ENCODE results near the gene KAZALD1. TPM values are rescaled to one million over a fixed set of nuclear protein-coding genes. Genes with fewer than 3 reads are reported as not detected.

Gene KAZALD1
- polyA plus RNA-seq, 2 of the 4 experiments (the other 2 are of a cell fraction) = 4.3 to 4.5 TPM

DNA sequence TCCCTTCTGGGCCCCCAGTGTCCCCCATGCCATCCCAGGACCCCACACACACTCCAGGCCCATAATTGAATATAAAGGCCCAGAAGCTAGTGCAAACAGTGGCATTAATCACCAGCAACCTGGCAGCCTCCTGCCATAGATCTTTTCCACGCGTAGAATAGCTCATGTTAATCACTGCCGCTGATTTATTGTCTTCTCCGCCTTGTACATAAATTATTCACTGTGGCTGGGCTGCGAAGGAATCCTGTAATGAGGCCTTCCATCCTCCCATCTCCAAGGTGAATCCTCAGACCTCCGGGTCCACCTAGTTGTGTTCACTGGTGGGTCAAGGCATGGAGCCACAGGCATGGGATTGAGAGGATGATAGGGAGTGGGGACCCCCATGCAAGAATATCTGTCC is 33.2 kb downstream of the KAZALD1 start:
- ChIA-PET CTCF (interaction anchor here (0.7 to 65.1 kb wide), 21 partner anchors 12 to 686 kb away, joined by 3 to 2364 read pairs (median 7); partner anchors contain the start of genes KAZALD1, PDZD7, SFXN3 and TLX1), POLR2A (interaction anchor here (2.2 kb wide), 1 partner anchor 47 kb away, joined by 10 read pairs; no protein-coding TSS in a partner anchor)
- FAIRE-seq (no peak), DNase-seq (ENCODE audit: low read depth in 1 of 2, low spot score in 1 of 2) (no peak), ATAC-seq (no peak)
- Histone ChIP-seq H3K9me3 (no peaks in the 10 kb centered on the region), H3K4me3 (no peak overlapping the region), H3K27ac (peak overlapping the region in 1 of 2 experiments; percentile 4; a peak in 1 of 6 replicates), H3K4me2 (no peak overlapping the region), H3K4me1 (peaks cover 53% of the 10 kb centered on the region)
- 92% methylated on average over 6 of the region's 6 CpGs for WGBS (ENCODE audit: missing lambda C conversion rate)
- TF ChIP-seq ZFP36 (IDR thresholded peaks at IDR 0.05; ENCODE audit: borderline replicate concordance, partially characterized antibody) (no peak), CBX8 (IDR thresholded peaks at IDR 0.05) (no peak), BHLHE40 (IDR thresholded peaks at IDR 0.05; ENCODE audit: low read depth, low read length) (no peak), EHF (CRISPR knock-in tag; IDR thresholded peaks at IDR 0.05) (no peak), HOXB13 (CRISPR knock-in tag; IDR thresholded peaks at IDR 0.05; ENCODE audit: low read depth) (no peak), CBX2 (IDR thresholded peaks at IDR 0.05; ENCODE audit: borderline replicate concordance, low read depth) (no peak), RCOR1 (IDR thresholded peaks at IDR 0.05; ENCODE audit: low read depth, low read length) (no peak), HEYL (CRISPR knock-in tag; IDR thresholded peaks at IDR 0.05) (no peak), POLR2A (IDR thresholded peaks at IDR 0.05; ENCODE audit: low read length) (no peak), POLR2AphosphoS2 (conservative IDR thresholded peaks at IDR 0.05; ENCODE audit: low read length) (no peak), RARB (CRISPR knock-in tag; IDR thresholded peaks at IDR 0.05) (no peak), ZNF302 (CRISPR knock-in tag; IDR thresholded peaks at IDR 0.05) (no peak)
- TF ChIP-seq, protein P1, sequence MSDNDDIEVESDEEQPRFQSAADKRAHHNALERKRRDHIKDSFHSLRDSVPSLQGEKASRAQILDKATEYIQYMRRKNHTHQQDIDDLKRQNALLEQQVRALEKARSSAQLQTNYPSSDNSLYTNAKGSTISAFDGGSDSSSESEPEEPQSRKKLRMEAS (IDR thresholded peaks at IDR 0.05) = no peak
- TF ChIP-seq, protein P2, sequence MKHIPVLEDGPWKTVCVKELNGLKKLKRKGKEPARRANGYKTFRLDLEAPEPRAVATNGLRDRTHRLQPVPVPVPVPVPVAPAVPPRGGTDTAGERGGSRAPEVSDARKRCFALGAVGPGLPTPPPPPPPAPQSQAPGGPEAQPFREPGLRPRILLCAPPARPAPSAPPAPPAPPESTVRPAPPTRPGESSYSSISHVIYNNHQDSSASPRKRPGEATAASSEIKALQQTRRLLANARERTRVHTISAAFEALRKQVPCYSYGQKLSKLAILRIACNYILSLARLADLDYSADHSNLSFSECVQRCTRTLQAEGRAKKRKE (CRISPR knock-in tag; IDR thresholded peaks at IDR 0.05; ENCODE audit: low read depth) = no peak
- TF ChIP-seq, protein P3, sequence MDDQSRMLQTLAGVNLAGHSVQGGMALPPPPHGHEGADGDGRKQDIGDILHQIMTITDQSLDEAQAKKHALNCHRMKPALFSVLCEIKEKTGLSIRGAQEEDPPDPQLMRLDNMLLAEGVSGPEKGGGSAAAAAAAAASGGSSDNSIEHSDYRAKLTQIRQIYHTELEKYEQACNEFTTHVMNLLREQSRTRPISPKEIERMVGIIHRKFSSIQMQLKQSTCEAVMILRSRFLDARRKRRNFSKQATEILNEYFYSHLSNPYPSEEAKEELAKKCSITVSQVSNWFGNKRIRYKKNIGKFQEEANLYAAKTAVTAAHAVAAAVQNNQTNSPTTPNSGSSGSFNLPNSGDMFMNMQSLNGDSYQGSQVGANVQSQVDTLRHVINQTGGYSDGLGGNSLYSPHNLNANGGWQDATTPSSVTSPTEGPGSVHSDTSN (IDR thresholded peaks at IDR 0.05) = no peak

DNA sequence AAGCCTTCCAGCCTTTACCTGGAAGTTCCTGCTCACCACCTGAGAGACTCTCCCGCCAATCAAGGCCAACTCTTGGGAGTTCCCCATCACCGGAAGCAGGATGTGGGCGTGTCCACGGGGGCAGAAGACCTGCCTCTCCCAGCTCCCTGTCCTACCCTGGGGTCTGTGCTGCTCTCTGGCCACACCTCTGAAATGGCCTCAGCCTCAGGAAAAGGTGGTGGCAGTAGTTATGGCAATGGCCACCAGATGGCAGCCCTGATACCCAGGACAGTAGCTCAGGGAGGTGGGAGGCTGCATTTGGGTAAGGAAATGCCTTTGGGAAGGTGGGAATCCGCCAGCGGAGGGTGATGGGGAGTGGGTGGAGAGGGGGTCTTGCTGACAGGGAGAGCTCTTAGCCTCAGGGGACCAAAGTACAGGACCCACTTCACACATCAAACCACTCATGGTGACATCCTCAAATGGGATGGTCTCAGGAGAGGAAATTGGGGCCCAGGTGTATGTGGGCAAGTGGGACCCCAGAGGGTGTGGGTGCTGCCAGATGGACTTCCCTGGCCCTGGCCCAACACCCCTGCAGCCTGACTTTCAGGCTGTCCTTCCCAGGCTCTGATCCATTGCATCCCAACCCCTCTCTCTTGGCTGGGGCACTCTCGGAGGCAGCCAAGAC is 33.9 kb downstream of the KAZALD1 start:
- TF ChIP-seq ESRRA (IDR thresholded peaks at IDR 0.05; ENCODE audit: borderline replicate concordance, low read length) (no peak), RARB (CRISPR knock-in tag; IDR thresholded peaks at IDR 0.05) (no peak), SMC3 (IDR thresholded peaks at IDR 0.05) (peak; percentile 83), MAFK (IDR thresholded peaks at IDR 0.05; ENCODE audit: partially characterized antibody) (no peak), RAD21 (conservative IDR thresholded peaks at IDR 0.05 in 1 of 2, IDR thresholded peaks at IDR 0.05 in 1 of 2) (peak; percentile 55 to 63)
- TF ChIP-seq, protein P4, sequence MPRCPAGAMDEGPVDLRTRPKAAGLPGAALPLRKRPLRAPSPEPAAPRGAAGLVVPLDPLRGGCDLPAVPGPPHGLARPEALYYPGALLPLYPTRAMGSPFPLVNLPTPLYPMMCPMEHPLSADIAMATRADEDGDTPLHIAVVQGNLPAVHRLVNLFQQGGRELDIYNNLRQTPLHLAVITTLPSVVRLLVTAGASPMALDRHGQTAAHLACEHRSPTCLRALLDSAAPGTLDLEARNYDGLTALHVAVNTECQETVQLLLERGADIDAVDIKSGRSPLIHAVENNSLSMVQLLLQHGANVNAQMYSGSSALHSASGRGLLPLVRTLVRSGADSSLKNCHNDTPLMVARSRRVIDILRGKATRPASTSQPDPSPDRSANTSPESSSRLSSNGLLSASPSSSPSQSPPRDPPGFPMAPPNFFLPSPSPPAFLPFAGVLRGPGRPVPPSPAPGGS (IDR thresholded peaks at IDR 0.05) = no peak
- TF ChIP-seq, protein P5, sequence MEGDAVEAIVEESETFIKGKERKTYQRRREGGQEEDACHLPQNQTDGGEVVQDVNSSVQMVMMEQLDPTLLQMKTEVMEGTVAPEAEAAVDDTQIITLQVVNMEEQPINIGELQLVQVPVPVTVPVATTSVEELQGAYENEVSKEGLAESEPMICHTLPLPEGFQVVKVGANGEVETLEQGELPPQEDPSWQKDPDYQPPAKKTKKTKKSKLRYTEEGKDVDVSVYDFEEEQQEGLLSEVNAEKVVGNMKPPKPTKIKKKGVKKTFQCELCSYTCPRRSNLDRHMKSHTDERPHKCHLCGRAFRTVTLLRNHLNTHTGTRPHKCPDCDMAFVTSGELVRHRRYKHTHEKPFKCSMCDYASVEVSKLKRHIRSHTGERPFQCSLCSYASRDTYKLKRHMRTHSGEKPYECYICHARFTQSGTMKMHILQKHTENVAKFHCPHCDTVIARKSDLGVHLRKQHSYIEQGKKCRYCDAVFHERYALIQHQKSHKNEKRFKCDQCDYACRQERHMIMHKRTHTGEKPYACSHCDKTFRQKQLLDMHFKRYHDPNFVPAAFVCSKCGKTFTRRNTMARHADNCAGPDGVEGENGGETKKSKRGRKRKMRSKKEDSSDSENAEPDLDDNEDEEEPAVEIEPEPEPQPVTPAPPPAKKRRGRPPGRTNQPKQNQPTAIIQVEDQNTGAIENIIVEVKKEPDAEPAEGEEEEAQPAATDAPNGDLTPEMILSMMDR (IDR thresholded peaks at IDR 0.05) = peak; percentile 81
- Histone ChIP-seq H3K4me1 (peaks cover 46% of the 10 kb centered on the region), H3K4me2 (no peak overlapping the region), H3K27ac (peak overlapping the region in 1 of 2 experiments; percentile 4; a peak in 1 of 6 replicates), H3K9me3 (no peaks in the 10 kb centered on the region), H3K4me3 (no peak overlapping the region)
- ATAC-seq (peak; percentile 65 to 86), FAIRE-seq (peak; percentile 49), DNase-seq (ENCODE audit: low read depth in 1 of 2, low spot score in 1 of 2) (peak; percentile 82 to 83)
- WGBS (ENCODE audit: missing lambda C conversion rate) = 10% methylated on average over 7 of the region's 7 CpGs
- POLR2A ChIA-PET = interaction anchor here (2.2 kb wide), 1 partner anchor 46 kb away, joined by 10 read pairs; no protein-coding TSS in a partner anchor
- CTCF ChIA-PET = interaction anchor here (0.6 to 65.1 kb wide), 26 partner anchors 12 to 1067 kb away, joined by 3 to 2364 read pairs (median 5); partner anchors contain the start of genes KAZALD1, PDZD7, SFXN3 and TLX1
